Measurements from ENCODE around the gene NOP9.

NOP9 gene

GRCh38 chr14:24283796-24284460, 15.7 kb upstream of the NOP9 start:
- no peaks in the 10 kb centered on the region for H4K20me1 ChIP-seq (ENCODE audit: low read depth, low read length)
- no peaks in the 10 kb centered on the region for H3K9me3 ChIP-seq (ENCODE audit: insufficient read depth, low read length)
- no peaks in the 10 kb centered on the region for H3K36me3 ChIP-seq (ENCODE audit: low read length)
- H3K4me3 ChIP-seq (ENCODE audit: insufficient read depth, low read length, poor library complexity, severe bottlenecking), result no peak overlapping the region
- H3K79me2 ChIP-seq (ENCODE audit: insufficient read depth, low read length), result no peaks in the 10 kb centered on the region
- H3K27ac ChIP-seq (ENCODE audit: low read depth, low read length), result no peak overlapping the region
- no peaks in the 10 kb centered on the region for H3K27me3 ChIP-seq (ENCODE audit: low read length)
- TF ChIP-seq, protein P1, sequence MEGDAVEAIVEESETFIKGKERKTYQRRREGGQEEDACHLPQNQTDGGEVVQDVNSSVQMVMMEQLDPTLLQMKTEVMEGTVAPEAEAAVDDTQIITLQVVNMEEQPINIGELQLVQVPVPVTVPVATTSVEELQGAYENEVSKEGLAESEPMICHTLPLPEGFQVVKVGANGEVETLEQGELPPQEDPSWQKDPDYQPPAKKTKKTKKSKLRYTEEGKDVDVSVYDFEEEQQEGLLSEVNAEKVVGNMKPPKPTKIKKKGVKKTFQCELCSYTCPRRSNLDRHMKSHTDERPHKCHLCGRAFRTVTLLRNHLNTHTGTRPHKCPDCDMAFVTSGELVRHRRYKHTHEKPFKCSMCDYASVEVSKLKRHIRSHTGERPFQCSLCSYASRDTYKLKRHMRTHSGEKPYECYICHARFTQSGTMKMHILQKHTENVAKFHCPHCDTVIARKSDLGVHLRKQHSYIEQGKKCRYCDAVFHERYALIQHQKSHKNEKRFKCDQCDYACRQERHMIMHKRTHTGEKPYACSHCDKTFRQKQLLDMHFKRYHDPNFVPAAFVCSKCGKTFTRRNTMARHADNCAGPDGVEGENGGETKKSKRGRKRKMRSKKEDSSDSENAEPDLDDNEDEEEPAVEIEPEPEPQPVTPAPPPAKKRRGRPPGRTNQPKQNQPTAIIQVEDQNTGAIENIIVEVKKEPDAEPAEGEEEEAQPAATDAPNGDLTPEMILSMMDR (IDR thresholded peaks at IDR 0.05; ENCODE audit: insufficient read depth, low read length, poor library complexity, severe bottlenecking), result no peak
- TF ChIP-seq EZH2phosphoT487 (conservative IDR thresholded peaks at IDR 0.05; ENCODE audit: low read length), result no peak
- H3K9ac ChIP-seq (ENCODE audit: low read length), result no peak overlapping the region
- no peaks in the 10 kb centered on the region for H3K9me2 ChIP-seq (replicated peaks; ENCODE audit: insufficient read depth, low read length)
- H3F3A ChIP-seq (ENCODE audit: insufficient read depth), result no peaks in the 10 kb centered on the region
- H2AFZ ChIP-seq (ENCODE audit: low read depth, low read length, severe bottlenecking), result no peak overlapping the region
- no peak overlapping the region for H3K4me2 ChIP-seq (ENCODE audit: low read depth, low read length, poor library complexity, severe bottlenecking)

GRCh38 chr14:24284501-24285035, 15.1 kb upstream of the NOP9 start:
- H3K79me2 ChIP-seq (ENCODE audit: insufficient read depth, low read length), result no peaks in the 10 kb centered on the region
- no peak overlapping the region for H3K4me2 ChIP-seq (ENCODE audit: low read depth, low read length, poor library complexity, severe bottlenecking)
- no peaks in the 10 kb centered on the region for H3K27me3 ChIP-seq (ENCODE audit: low read length)
- no peak overlapping the region for H3K4me3 ChIP-seq (ENCODE audit: insufficient read depth, low read length, poor library complexity, severe bottlenecking)
- no peaks in the 10 kb centered on the region for H3K9me3 ChIP-seq (ENCODE audit: insufficient read depth, low read length)
- H3K36me3 ChIP-seq (ENCODE audit: low read length), result no peaks in the 10 kb centered on the region
- no peaks in the 10 kb centered on the region for H3F3A ChIP-seq (ENCODE audit: insufficient read depth)
- H3K9me2 ChIP-seq (replicated peaks; ENCODE audit: insufficient read depth, low read length), result no peaks in the 10 kb centered on the region
- H4K20me1 ChIP-seq (ENCODE audit: low read depth, low read length), result no peaks in the 10 kb centered on the region
- H3K27ac ChIP-seq (ENCODE audit: low read depth, low read length), result no peak overlapping the region
- H2AFZ ChIP-seq (ENCODE audit: low read depth, low read length, severe bottlenecking), result no peak overlapping the region
- TF ChIP-seq, protein P1 (IDR thresholded peaks at IDR 0.05; ENCODE audit: insufficient read depth, low read length, poor library complexity, severe bottlenecking), result no peak
- no peak overlapping the region for H3K9ac ChIP-seq (ENCODE audit: low read length)

- H3K36me3 ChIP-seq (ENCODE audit: low read length), result no peaks in the 10 kb centered on the region
- H3K9me3 ChIP-seq (ENCODE audit: insufficient read depth, low read length), result no peaks in the 10 kb centered on the region
- no peak for TF ChIP-seq EZH2phosphoT487 (conservative IDR thresholded peaks at IDR 0.05; ENCODE audit: low read length)
- TF ChIP-seq, protein P1 (IDR thresholded peaks at IDR 0.05; ENCODE audit: insufficient read depth, low read length, poor library complexity, severe bottlenecking), result no peak
- no peaks in the 10 kb centered on the region for H3F3A ChIP-seq (ENCODE audit: insufficient read depth)
- no peaks in the 10 kb centered on the region for H4K20me1 ChIP-seq (ENCODE audit: low read depth, low read length)
- no peak overlapping the region for H2AFZ ChIP-seq (ENCODE audit: low read depth, low read length, severe bottlenecking)
- H3K27ac ChIP-seq (ENCODE audit: low read depth, low read length), result no peak overlapping the region
- H3K9me2 ChIP-seq (replicated peaks; ENCODE audit: insufficient read depth, low read length), result no peaks in the 10 kb centered on the region
- H3K27me3 ChIP-seq (ENCODE audit: low read length), result no peaks in the 10 kb centered on the region
- no peaks in the 10 kb centered on the region for H3K79me2 ChIP-seq (ENCODE audit: insufficient read depth, low read length)
- H3K9ac ChIP-seq (ENCODE audit: low read length), result no peak overlapping the region
- no peak overlapping the region for H3K4me2 ChIP-seq (ENCODE audit: low read depth, low read length, poor library complexity, severe bottlenecking)
- no peak overlapping the region for H3K4me3 ChIP-seq (ENCODE audit: insufficient read depth, low read length, poor library complexity, severe bottlenecking)
These were observed 14.3 kb upstream of the NOP9 start for GRCh38 chr14:24285351-24285750.

All from SU-DHL-6 (cell line).